ENCODE measurements around the gene MAP3K10.

The MAP3K10 gene

DNA sequence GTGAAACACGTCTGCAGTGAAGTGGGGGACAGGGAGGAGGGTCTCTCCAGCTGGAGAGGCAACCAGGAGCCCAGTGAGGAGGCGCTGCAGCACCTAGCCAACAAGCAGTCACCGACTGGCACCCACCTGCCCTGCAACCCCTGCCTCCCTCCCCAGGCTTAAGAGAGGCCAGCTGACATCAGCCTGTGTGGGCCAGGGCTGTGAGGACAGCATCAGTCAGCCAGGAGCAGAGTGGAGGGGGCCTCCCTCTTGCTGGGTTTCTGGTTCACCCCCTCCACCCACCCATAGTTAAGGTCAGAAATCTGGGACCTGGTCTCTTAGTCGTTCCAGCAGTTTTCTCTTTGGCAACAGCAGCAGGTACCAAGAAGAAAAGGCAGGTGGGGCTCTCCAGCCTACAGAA, 60.8 kb downstream of the MAP3K10 start:
- no peak for DNase-seq

DNA sequence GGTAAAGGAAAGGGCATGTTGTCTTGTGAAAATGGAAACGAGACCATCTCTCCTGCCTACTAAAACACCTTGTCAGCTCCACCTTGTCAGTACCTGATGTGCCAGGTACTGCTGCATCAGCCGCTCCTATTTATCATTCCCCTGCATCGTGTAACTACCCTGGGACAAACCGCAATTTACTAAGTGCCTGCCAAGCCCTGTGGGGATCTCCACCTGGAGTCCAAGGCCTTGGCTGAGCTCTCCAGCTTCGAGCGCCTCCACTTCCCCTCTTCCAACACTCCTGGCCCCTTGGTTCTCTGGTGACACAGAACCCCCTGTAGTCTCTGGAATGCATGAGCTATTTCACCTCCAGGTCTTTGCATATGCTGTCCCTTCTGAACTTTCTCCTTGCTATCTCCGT, 61.2 kb downstream of the MAP3K10 start:
- no peak for DNase-seq

DNA sequence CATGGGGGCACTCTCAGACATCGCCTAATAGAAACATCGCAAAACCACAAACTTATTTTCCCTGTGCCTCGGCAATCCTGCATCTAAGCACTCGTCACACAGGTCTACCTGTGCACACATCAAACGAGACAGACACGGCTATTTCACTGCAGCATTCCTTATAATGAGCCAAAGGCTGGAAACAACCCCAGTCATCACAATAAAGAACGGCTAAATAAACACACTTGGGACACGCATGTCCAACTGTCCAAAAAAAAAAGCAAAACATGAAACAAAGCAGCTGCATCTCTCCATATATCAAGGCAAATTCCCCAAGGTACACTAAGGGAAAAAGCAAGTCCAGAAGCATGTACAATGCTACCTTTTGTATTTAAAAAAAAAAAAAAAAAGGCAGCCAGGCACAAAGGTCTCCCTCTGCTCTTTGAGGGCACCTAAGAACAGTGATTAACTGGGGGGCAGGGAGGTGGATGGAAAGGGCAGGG, 62.4 kb downstream of the MAP3K10 start:
- DNase-seq, result no peak

DNA sequence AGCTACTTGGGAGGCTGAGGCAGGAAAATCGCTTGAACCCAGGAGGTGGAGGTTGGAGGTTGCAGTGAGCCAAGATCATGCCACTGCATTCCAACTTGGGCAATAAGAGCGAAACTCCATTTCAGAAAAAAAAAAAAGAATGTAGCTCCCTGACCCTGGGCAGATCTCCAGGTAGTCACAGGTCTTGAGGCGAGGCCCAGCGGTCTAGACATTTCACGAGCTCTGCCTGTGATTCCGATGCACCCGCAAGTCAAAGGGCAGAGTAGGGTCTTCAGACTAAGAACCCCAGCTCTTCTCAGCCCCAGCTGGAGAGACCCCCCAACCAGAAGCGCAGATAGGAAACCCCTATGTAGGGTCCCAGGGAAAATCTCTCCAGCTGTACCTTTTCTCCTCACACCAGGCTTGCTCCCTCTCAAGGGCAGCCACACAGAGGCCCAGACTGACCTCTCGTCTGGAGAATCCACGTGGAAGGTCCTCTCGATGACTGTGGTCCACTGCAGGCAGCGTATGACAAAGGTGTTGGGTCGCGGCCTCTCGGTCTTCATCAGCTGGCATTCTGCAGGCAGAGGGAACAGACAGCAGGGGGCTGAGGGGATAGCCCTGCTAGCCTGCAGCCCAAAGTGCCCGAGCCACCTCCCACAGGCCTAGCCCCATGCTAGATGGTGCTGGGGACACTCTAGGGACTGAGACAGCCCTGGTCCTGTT, 63.6 kb downstream of the MAP3K10 start:
- no peak for DNase-seq

DNA sequence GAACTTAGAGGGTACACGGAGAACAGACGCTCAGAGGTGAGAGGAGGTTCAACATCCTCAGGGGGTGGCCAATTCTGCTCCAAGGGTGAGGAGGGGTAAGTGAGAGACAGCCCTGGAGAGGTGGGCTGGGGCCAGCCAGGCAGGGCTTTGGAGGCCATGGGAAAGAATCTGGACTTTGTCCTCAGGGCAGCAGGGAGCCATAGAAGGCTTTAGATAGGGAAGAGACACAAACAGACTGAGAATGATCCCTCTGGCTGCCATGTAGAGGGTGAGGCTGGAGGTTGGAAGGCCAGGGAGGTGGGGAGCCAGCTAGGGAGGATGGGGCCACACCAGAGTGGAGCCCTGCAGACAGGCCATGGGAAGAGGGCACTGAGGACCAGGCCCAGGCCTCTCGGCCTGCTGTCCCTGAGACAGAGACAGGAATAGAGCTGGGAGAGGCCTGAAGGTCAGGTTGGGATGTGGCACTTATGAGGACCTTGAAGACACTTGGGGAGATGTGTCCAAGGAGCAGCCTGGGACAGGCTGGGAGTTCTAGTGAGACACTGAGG, 64.5 kb downstream of the MAP3K10 start:
- DNase-seq, result no peak

DNA sequence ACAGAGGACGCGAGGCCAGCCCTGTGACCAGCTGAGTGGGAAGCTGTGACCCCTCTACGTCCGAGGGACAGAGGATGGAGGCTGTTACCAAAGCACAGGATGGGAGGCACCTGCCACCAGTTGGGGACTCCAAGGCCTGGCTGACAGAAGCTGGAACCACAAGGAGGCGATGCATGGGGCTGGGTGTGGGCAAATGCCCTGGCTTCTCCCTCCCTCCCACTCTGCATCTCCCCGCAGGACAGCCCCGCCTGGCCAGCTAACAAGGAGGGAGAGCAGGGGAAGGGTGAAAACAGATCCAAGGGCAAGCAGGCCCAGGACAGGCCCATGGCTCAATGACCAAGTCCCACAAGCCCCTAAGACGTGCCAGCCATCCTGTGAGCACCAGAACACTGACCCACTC, 65.3 kb downstream of the MAP3K10 start:
- DNase-seq, result no peak

DNA sequence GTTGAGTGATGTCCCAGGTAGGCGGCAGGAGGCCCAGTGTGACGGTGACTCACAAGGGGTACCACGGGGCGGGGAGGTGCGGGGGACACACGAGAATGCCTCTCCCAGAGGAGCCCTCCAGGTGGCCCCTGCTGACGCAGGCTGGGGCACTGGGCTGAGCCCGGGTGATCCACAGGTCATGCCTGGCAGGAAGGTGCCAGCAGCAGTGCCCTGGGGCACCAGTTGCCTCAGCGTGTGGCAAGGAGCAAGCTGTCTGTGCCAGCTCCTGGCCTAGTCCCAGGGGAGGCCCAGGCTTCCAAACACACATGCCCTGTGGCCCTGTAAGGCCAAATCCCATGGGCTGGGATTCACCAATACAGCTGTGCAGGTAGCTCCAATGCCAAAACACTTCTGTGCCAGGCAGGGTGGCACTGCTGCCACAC, 65.9 kb downstream of the MAP3K10 start:
- no peak for DNase-seq

DNA sequence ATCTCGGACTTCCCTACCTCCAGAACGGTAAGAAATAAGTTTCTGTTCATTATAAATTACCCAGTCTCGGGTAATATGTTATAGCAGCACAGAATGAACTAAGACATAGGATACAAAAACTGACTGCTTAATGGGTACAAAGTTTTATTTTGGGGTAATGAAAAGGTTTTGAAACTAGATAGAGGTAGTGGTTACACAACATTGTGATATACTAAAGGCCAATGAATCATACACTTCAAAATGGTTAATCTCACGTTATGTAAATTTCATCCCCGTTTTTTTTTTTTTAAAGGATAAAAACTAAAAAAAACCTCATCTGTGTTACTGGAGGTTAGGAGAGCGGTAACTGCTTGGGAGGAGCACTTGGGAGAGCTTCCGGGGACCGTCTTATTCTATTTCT, 70.4 kb downstream of the MAP3K10 start:
- no peak for DNase-seq

DNA sequence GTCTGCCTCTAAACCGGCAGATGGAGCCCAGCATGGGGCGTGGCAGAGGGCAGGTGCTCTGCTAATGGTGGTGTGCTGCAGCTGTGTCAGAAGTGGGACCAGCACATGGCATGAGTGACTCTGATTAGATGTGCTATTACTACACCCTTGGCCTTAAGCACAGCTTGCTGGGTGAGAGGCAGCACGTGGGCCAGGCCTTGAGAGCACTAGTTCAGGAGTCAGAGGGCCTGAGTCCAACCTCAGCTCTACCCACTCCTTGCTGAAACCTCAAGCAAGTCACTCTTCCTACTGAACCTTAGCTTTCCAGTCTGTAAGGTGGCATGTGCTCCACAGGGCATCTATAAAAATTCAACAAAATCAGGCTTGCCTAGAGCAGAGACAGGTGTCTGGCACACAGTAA, 71.2 kb downstream of the MAP3K10 start:
- no peak for DNase-seq

DNA sequence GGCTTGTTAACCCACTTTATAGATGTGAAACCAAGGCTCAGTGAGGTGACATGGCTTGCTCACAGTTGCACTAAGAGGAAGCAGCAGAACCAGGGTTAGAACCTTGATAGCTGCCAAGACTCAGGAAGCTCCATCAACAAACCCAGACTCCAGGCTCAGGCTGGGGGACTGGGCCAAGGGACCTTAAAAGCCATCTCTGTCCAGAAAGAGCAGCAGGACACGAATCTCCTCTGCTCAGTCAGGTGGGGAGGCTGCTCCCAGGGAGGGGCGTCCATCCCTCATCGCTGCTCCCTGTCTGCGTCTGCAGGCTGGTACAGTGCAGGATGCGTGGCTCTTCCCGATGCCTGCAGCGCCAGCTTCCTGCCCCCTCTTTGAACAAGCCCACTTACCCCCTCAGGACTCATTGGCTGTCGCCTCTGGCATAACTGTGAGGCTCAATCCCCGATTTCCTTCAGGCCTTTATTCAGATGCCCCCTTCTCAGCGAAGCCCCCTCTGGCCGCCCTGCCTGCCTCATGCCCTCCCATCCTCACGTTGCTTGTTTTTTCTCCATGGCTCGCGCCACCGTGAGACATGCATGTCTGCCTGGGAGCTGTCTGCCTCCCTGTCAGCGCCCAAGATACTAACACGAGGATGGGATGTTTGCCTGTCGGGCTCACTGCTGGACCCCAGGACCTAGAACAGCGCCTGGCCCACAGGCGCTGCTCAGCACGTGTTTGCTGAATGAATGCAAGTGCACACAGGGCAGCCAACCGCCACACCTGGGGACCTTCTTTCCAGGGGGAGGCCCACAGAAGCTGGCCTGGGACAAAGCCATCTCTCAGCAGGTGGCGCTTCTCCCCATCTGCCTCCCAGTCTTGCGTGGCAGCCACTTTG, 72.5 kb downstream of the MAP3K10 start:
- no peak for DNase-seq

DNA sequence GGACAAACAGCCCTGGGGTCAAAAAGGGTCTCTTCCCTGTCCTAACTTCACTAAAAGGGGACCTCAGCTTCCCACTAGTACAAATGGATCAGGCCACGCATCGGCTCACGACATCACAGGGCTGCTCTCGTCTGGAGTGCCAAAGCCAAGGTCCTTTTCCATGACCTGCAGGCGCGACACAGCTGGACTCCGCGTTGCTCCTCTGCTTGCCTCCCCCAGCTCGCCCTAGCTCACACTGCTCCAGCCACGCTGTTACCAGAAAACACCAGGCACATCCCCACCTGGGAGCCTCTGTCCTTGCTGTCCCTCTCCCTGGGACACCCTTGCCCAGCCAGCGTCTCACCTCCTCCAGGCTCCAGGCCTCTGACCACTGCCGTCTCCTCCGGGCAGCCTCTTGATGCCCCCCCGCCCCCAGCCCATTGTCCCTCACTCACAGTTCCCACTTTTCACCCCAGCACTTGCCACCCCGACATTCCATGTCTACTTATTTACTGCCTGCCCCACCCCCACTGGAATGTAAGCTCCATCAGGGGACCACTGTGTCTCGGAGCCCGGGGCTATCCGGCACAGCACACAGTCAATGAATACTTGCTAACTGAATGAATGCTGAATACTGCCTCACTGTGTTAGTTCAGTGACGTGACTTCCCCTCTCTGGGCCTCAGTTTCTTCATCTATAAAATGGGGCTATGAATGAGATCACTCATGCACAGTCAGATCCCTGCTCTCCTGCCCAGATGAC, 73.3 kb downstream of the MAP3K10 start:
- DNase-seq, result no peak

Measured in activated gamma-delta T cell treated with Interleukin-2 at 50 U/mL for 16 hours (primary cell).